Tibial nerve (tissue), 4 donors: ENCODE data around the gene TNRC6A. TPM values are rescaled to one million over a fixed set of nuclear protein-coding genes. Genes with fewer than 3 reads are reported as not detected.
A peak's percentile ranks its signal among the peaks of the same experiment; 100 is the strongest.

ENCODE experiments used
- DNase-seq, 2 donors: peaks; one replicate each; pipeline ENCODE4 v3.0.0-alpha.2; 2019; ENCODE audit warnings: low spot score in 2 of 2
- H3K27ac ChIP-seq, 4 donors: fragments of 200-600 bp; sonication (generic) in 3 of 4; one replicate each; pipeline ENCODE4 v1.5.1; 2017 to 2019; ENCODE audit warnings: mild to moderate bottlenecking in 1 of 4
- H3K27me3 ChIP-seq, 2 donors: fragments of 200-600 bp; sonication (generic) in 1 of 2; one replicate each; pipeline versions ENCODE4 v1.5.1 to v1.6.0; 2017 to 2019
- H3K36me3 ChIP-seq, 3 donors: fragments of 200-600 bp; sonication (generic); one replicate each; pipeline ENCODE4 v1.5.1; 2018 to 2019
- H3K4me1 ChIP-seq, 4 donors: fragments of 200-600 bp; sonication (generic) in 3 of 4; one replicate each; pipeline ENCODE4 v1.5.1; 2017 to 2019
- H3K4me3 ChIP-seq, 4 donors: fragments of 200-600 bp; sonication (generic) in 3 of 4; one replicate each; pipeline ENCODE4 v1.5.1; 2017 to 2019; ENCODE audit warnings: mild to moderate bottlenecking in 1 of 4, moderate library complexity in 1 of 4
- H3K9me3 ChIP-seq, 4 donors: fragments of 200-600 bp; sonication (generic) in 3 of 4; one replicate each; pipeline ENCODE4 v1.5.1; 2017 to 2019
- EP300 ChIP-seq, 2 donors: sonication (generic); formaldehyde crosslinking; IDR thresholded peaks; one replicate each; pipeline ENCODE4 v1.6.1; 2017; ENCODE audit warnings: antibody characterized with exemption in 2 of 2, mild to moderate bottlenecking in 1 of 2
- POLR2A ChIP-seq, 2 donors: fragments of 450-650 bp; IDR thresholded peaks; one replicate each; pipeline ENCODE4 v1.6.1; 2017; ENCODE audit warnings: antibody characterized with exemption in 2 of 2, mild to moderate bottlenecking in 2 of 2, moderate library complexity in 2 of 2
- WGBS, 2 donors: methylation state at CpG; one replicate each; pipeline ENCODE4 v1.1.5; 2018; 5-methylcytosine and 5-hydroxymethylcytosine counted together
- total RNA-seq, 4 donors: library from RNA; depleted of rRNA; stranded (reverse); fragments of >200 nt; gene quantifications; one replicate each; pipeline ENCODE4 v1.1.0, GENCODE V29; 2016
- TF ChIP-seq, protein P1 (sequence below), 5 experiments: fragments of 200-600 bp in 3 of 5; fragments of 450-650 bp in 2 of 5; sonication (generic) in 3 of 5; IDR thresholded peaks; one replicate each; pipeline ENCODE4 v1.5.1; 2016 to 2019; ENCODE audit warnings: antibody characterized with exemption in 5 of 5, mild to moderate bottlenecking in 3 of 5, moderate library complexity in 2 of 5

Gene TNRC6A
- total RNA-seq, 4 donors from 2014 or later = 47.7 to 74.5 (median 59.6) TPM

DNA sequence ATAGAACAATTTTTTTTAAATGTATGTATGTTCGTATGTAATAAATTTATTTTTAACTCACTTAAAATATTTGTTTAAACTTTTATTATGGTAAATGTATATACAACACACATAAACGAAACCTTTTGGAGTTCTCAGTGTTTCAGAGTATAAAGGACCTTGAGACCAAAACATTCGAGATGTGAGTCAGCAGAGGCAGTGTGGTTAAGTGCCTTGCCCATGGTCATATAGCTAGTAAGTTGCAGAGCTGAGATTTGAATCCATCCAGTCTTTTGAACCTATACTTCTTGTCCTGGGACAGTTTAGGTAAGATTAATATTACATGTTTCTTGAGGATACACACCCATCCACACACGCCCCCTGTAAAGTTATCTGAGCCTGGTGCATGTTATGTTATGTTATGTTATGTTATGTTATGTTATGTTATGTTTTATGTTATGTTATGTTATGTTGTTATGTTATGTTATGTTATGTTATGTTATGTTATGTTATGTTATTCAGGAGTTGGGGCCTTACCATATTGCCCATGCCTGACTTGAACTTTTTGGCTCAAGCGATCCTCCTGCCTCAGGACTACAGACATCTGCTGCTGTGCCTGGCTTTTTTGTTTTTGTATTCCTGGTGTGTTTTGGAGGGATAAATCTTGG, 41.8 kb downstream of the TNRC6A start:
- Histone ChIP-seq H3K4me3 (no peak overlapping the region), H3K9me3 (no peaks in the 10 kb centered on the region), H3K27me3 (no peaks in the 10 kb centered on the region), H3K27ac (no peak overlapping the region), H3K4me1 (peaks cover 0 to 46% (median 4%) of the 10 kb centered on the region in 4 donors), H3K36me3 (peaks cover 0 to 16% (median 0%) of the 10 kb centered on the region in 3 donors)
- no peak for TF ChIP-seq EP300 (IDR thresholded peaks at IDR 0.05)
- TF ChIP-seq, protein P1, sequence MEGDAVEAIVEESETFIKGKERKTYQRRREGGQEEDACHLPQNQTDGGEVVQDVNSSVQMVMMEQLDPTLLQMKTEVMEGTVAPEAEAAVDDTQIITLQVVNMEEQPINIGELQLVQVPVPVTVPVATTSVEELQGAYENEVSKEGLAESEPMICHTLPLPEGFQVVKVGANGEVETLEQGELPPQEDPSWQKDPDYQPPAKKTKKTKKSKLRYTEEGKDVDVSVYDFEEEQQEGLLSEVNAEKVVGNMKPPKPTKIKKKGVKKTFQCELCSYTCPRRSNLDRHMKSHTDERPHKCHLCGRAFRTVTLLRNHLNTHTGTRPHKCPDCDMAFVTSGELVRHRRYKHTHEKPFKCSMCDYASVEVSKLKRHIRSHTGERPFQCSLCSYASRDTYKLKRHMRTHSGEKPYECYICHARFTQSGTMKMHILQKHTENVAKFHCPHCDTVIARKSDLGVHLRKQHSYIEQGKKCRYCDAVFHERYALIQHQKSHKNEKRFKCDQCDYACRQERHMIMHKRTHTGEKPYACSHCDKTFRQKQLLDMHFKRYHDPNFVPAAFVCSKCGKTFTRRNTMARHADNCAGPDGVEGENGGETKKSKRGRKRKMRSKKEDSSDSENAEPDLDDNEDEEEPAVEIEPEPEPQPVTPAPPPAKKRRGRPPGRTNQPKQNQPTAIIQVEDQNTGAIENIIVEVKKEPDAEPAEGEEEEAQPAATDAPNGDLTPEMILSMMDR (IDR thresholded peaks at IDR 0.05) = no peak
- DNase-seq = no peak
- WGBS, 2 donors = 82 to 86% methylated on average over 5 of the region's 5 CpGs

DNA sequence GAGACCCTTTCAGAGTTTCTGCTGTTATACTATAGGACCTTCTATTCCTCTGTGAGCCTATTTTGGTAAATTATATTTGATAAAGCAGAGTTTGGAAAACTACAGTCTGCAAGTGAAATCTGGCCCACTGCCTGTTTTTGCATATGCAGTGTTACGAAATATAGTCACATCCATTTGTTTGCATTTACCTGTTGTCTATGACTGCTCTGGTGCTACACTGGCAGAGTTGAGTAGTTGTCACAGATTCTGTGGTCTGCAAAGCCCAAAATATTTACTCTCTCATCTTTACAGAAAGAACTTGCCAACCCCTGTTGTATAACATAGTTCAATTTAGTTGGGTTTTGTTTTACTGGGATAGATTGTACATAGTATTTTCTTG, 42.3 kb downstream of the TNRC6A start:
- H3K4me1 ChIP-seq = peaks cover 0 to 52% (median 4%) of the 10 kb centered on the region in 4 donors
- H3K27me3 ChIP-seq = no peaks in the 10 kb centered on the region
- H3K9me3 ChIP-seq = no peaks in the 10 kb centered on the region
- no peak overlapping the region for H3K27ac ChIP-seq
- WGBS, 2 donors = 89 to 96% methylated on average over 1 of the region's 1 CpG
- H3K36me3 ChIP-seq = peaks cover 0 to 16% (median 0%) of the 10 kb centered on the region in 3 donors
- DNase-seq = no peak
- TF ChIP-seq EP300 (IDR thresholded peaks at IDR 0.05) (no peak), POLR2A (IDR thresholded peaks at IDR 0.05) (no peak)
- TF ChIP-seq, protein P1 (IDR thresholded peaks at IDR 0.05) = no peak
- H3K4me3 ChIP-seq = no peak overlapping the region

DNA sequence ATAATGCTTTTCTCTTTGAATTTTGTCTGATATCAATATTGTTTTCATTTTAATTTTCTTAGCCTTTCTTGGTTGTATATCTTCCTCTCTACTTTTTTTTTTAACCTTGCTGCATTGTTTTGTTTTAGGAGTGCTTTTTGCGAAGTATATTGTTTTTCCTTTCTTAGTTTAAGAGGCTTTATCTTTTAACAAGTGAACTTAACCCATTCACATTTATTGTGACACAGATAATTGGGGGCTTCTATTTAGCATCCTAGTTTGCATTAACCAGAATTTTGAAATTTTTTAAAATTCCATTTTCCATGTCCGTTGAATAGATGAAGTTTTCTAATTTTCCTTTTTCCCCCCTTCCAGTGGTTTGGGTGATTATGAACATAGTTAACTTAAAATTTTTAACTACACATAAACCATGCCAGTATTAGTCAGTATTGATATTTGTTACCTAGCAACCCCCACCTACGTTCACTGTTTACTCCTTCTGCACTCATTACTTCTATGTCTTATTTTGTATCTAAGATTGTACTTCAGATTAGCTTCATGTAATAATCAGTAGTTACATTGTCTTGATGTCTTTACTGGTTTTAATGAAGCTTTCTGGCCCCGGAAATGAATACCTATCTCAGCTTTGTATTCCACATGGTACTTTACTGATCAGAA, 44.4 kb downstream of the TNRC6A start:
- Histone ChIP-seq H3K27me3 (no peaks in the 10 kb centered on the region), H3K4me3 (no peak overlapping the region), H3K4me1 (peaks cover 0 to 63% (median 4%) of the 10 kb centered on the region in 4 donors), H3K36me3 (peaks cover 0 to 35% (median 0%) of the 10 kb centered on the region in 3 donors), H3K27ac (no peak overlapping the region), H3K9me3 (no peaks in the 10 kb centered on the region)
- TF ChIP-seq EP300 (IDR thresholded peaks at IDR 0.05) = no peak
- TF ChIP-seq, protein P1 (IDR thresholded peaks at IDR 0.05) = no peak
- 89 to 92% methylated on average over 4 of the region's 4 CpGs for WGBS, 2 donors
- no peak for DNase-seq

DNA sequence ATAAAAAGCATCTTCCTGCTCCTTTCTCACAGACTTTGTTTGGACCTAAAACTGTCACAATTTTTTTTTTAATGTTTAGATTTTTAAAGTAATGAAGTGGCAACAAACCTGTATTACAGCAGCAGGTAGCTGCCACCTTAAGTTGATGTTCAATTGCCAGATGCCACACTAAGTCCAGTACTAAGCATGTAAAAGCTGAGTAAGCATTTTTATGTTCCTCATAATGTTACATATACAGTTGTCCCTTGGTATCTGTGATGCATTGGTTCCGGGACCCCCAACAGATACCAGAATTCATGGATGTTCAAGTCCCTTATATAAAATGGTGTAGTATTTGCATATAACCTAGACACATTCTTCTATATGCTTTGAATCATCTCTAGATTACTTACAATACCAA, 45.1 kb downstream of the TNRC6A start:
- Histone ChIP-seq H3K27ac (no peak overlapping the region), H3K36me3 (peaks cover 0 to 41% (median 0%) of the 10 kb centered on the region in 3 donors), H3K4me3 (no peak overlapping the region), H3K9me3 (no peaks in the 10 kb centered on the region), H3K4me1 (peaks cover 0 to 61% (median 5%) of the 10 kb centered on the region in 4 donors), H3K27me3 (no peaks in the 10 kb centered on the region)
- DNase-seq = no peak
- no peak for TF ChIP-seq POLR2A (IDR thresholded peaks at IDR 0.05)
- TF ChIP-seq, protein P1 (IDR thresholded peaks at IDR 0.05) = no peak
- 96 to 97% methylated on average over 1 of the region's 1 CpG for WGBS, 2 donors

DNA sequence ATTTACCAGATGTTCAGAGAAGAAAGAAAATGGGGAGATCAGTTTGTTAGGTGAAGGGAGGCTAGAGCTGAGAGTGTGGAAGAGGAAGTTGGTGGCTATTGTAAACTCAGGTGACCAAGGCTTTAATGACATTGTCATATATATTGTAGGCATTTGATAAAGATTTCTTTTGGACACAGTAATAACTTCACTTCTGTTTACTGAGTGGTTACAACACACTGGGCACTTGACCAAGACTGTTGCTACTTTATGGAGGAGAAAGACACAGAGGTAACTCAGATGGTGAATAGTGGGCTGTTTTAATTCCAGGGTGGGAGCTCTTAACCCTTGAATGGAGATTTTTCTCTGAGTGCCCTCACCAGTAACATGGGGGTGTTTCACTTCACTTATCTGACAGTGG, 46.0 kb downstream of the TNRC6A start:
- Histone ChIP-seq H3K36me3 (peaks cover 0 to 51% (median 0%) of the 10 kb centered on the region in 3 donors), H3K4me3 (no peak overlapping the region), H3K27me3 (no peaks in the 10 kb centered on the region), H3K4me1 (peaks cover 0 to 55% (median 5%) of the 10 kb centered on the region in 4 donors), H3K9me3 (no peaks in the 10 kb centered on the region), H3K27ac (peak overlapping the region in 1 of 4 donors; percentile 59)
- peak; percentile 25 to 82 for DNase-seq
- TF ChIP-seq, protein P1 (IDR thresholded peaks at IDR 0.05) = no peak
- TF ChIP-seq POLR2A (IDR thresholded peaks at IDR 0.05) (no peak), EP300 (IDR thresholded peaks at IDR 0.05) (no peak)
